ENCODE data around the gene TAL2.

DNA sequence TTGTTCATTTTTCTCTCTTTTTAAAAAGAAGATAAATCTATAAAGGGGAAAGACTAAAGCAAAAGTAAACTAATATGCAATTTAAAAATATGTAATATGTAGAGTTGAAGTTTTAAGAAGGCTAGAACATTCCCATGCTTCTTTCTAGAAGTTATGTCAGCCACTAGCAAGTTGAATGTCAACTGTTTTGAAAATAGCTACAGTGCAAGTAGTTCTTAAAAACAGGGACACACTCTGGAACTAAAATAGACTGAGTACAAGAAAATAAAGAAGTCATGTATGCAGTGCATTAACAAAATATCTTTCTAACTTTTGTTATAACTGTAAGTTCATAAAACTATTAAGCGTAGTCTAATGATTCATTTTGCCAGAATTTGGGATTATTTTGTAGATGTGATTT, 40.0 kb downstream of the TAL2 start:
- TF ChIP-seq, protein P1, sequence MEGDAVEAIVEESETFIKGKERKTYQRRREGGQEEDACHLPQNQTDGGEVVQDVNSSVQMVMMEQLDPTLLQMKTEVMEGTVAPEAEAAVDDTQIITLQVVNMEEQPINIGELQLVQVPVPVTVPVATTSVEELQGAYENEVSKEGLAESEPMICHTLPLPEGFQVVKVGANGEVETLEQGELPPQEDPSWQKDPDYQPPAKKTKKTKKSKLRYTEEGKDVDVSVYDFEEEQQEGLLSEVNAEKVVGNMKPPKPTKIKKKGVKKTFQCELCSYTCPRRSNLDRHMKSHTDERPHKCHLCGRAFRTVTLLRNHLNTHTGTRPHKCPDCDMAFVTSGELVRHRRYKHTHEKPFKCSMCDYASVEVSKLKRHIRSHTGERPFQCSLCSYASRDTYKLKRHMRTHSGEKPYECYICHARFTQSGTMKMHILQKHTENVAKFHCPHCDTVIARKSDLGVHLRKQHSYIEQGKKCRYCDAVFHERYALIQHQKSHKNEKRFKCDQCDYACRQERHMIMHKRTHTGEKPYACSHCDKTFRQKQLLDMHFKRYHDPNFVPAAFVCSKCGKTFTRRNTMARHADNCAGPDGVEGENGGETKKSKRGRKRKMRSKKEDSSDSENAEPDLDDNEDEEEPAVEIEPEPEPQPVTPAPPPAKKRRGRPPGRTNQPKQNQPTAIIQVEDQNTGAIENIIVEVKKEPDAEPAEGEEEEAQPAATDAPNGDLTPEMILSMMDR (IDR thresholded peaks at IDR 0.05): no peak
- TF ChIP-seq POLR2A (IDR thresholded peaks at IDR 0.05): no peak
